Measurements from ENCODE around the gene BCL7A. TPM values are rescaled to one million over a fixed set of nuclear protein-coding genes. Genes with fewer than 3 reads are reported as not detected.

The BCL7A gene
- total RNA-seq, 1 donor, result 4.7 TPM

GRCh38 chr12:122097927-122098756 lies 76.5 kb downstream of the BCL7A start:
- H4K20me1 ChIP-seq (ENCODE audit: insufficient read depth, low read length), result peaks cover 20% of the 10 kb centered on the region

GRCh38 chr12:122099280-122099749 lies 77.6 kb downstream of the BCL7A start:
- Histone ChIP-seq H2AFZ (ENCODE audit: low read length) (no peak overlapping the region), H3K27me3 (ENCODE audit: insufficient read depth, low read length) (no peaks in the 10 kb centered on the region), H3K4me3 (ENCODE audit: insufficient read depth, low read length) (no peak overlapping the region), H4K20me1 (ENCODE audit: insufficient read depth, low read length) (peaks cover 20% of the 10 kb centered on the region), H3K4me1 (ENCODE audit: insufficient read depth, low read length) (peaks cover 17% of the 10 kb centered on the region), H3K79me2 (ENCODE audit: insufficient read depth, low read length) (peaks cover 82% of the 10 kb centered on the region), H3K27ac (ENCODE audit: low read depth, low read length) (no peak overlapping the region), H3K36me3 (ENCODE audit: insufficient read depth, low read length) (no peaks in the 10 kb centered on the region), H3K9me3 (ENCODE audit: low read depth, low read length) (no peaks in the 10 kb centered on the region), H3K4me2 (ENCODE audit: insufficient read depth, low read length) (no peak overlapping the region)
- DNase-seq (ENCODE audit: insufficient read length, low spot score, missing footprints), result no peak
- TF ChIP-seq CTCF (IDR thresholded peaks at IDR 0.05; ENCODE audit: extremely low read depth, low read depth, low read length), result no peak

More at GRCh38 chr12:122097927-122098756, 76.5 kb downstream of the BCL7A start:
- peak; percentile 91 for DNase-seq (ENCODE audit: insufficient read length, low spot score, missing footprints)
- Histone ChIP-seq H3K36me3 (ENCODE audit: insufficient read depth, low read length) (no peaks in the 10 kb centered on the region), H3K9me3 (ENCODE audit: low read depth, low read length) (no peaks in the 10 kb centered on the region), H3K4me2 (ENCODE audit: insufficient read depth, low read length) (peak overlapping the region; percentile 51), H3K4me1 (ENCODE audit: insufficient read depth, low read length) (peaks cover 17% of the 10 kb centered on the region), H3K4me3 (ENCODE audit: insufficient read depth, low read length) (no peak overlapping the region), H3K27ac (ENCODE audit: low read depth, low read length) (peak overlapping the region; percentile 68), H3K79me2 (ENCODE audit: insufficient read depth, low read length) (peaks cover 86% of the 10 kb centered on the region), H3K27me3 (ENCODE audit: insufficient read depth, low read length) (no peaks in the 10 kb centered on the region), H2AFZ (ENCODE audit: low read length) (peak overlapping the region; percentile 62)
- TF ChIP-seq CTCF (IDR thresholded peaks at IDR 0.05; ENCODE audit: extremely low read depth, low read depth, low read length), result no peak

GRCh38 chr12:122099856-122100255 lies 78.2 kb downstream of the BCL7A start:
- Histone ChIP-seq H3K79me2 (ENCODE audit: insufficient read depth, low read length) (peaks cover 79% of the 10 kb centered on the region), H3K4me1 (ENCODE audit: insufficient read depth, low read length) (peaks cover 17% of the 10 kb centered on the region), H3K4me3 (ENCODE audit: insufficient read depth, low read length) (no peak overlapping the region), H3K36me3 (ENCODE audit: insufficient read depth, low read length) (no peaks in the 10 kb centered on the region), H4K20me1 (ENCODE audit: insufficient read depth, low read length) (peaks cover 17% of the 10 kb centered on the region), H3K27ac (ENCODE audit: low read depth, low read length) (no peak overlapping the region), H3K9me3 (ENCODE audit: low read depth, low read length) (no peaks in the 10 kb centered on the region), H3K4me2 (ENCODE audit: insufficient read depth, low read length) (no peak overlapping the region), H2AFZ (ENCODE audit: low read length) (no peak overlapping the region), H3K27me3 (ENCODE audit: insufficient read depth, low read length) (no peaks in the 10 kb centered on the region)
- DNase-seq (ENCODE audit: insufficient read length, low spot score, missing footprints), result peak; percentile 64
- no peak for TF ChIP-seq CTCF (IDR thresholded peaks at IDR 0.05; ENCODE audit: extremely low read depth, low read depth, low read length)

GRCh38 chr12:122100568-122100967 lies 78.9 kb downstream of the BCL7A start:
- Histone ChIP-seq H3K4me2 (ENCODE audit: insufficient read depth, low read length) (no peak overlapping the region), H3K79me2 (ENCODE audit: insufficient read depth, low read length) (peaks cover 81% of the 10 kb centered on the region), H3K4me1 (ENCODE audit: insufficient read depth, low read length) (peaks cover 17% of the 10 kb centered on the region), H3K36me3 (ENCODE audit: insufficient read depth, low read length) (no peaks in the 10 kb centered on the region), H2AFZ (ENCODE audit: low read length) (no peak overlapping the region), H3K27ac (ENCODE audit: low read depth, low read length) (no peak overlapping the region), H3K27me3 (ENCODE audit: insufficient read depth, low read length) (no peaks in the 10 kb centered on the region), H4K20me1 (ENCODE audit: insufficient read depth, low read length) (peaks cover 17% of the 10 kb centered on the region), H3K4me3 (ENCODE audit: insufficient read depth, low read length) (no peak overlapping the region), H3K9me3 (ENCODE audit: low read depth, low read length) (no peaks in the 10 kb centered on the region)
- peak; percentile 42 for DNase-seq (ENCODE audit: insufficient read length, low spot score, missing footprints)
- no peak for TF ChIP-seq CTCF (IDR thresholded peaks at IDR 0.05; ENCODE audit: extremely low read depth, low read depth, low read length)
